T-helper 2 cell treated with Interferon-gamma antibody and Interleukin-4, amounts not matched to agents 100 ng/mL and 5 ng/mL, for 36 hours (primary cell): Measurements from ENCODE around the gene ZNF329. TPM values are rescaled to one million over a fixed set of nuclear protein-coding genes. Genes with fewer than 3 reads are reported as not detected.

Experiments used
- intact Hi-C: fragments of 100-400 bp; cut with micrococcal nuclease; formaldehyde crosslinking; loops from one replicate; pipeline ENCODE4 v1.15.1; 2023
- total RNA-seq: library from RNA; stranded (reverse); gene quantifications from 2 replicates; pipeline ENCODE4 v1.2.3, GENCODE V29; 2022

Gene ZNF329
- total RNA-seq, 1 donor from 2014 or later = 3.0 TPM

DNA sequence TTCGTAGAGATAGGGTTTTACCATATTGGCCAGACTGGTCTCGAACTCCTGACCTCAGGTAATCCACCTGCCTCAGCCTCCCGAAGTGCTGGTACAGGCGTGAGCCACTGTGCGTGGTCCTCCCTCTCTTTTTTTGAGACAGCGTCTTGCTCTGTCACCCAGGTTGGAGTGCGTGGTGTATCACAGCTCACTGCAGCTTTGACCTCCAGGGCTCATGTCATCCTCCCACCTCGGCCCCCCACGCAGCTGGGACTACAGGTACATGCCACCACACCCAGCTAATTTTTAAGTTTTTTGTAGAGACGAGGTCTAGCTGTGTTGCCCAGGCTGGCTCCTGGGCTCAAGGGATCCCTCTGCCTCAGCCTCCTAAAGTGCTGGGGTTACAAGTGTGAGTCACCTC, 70.8 kb downstream of the ZNF329 start:
- intact Hi-C loops = no loop called here

Other genes with a start within 250 kb of the ZNF329 start
- gene ZNF417, start 234.2 kb downstream of the ZNF329 start, total RNA-seq = 17.9 and 22.0 TPM in 2 replicates
- gene ZNF418, start 215.4 kb downstream of the ZNF329 start, total RNA-seq = 1.5 and 2.6 TPM in 2 replicates
- gene ZNF256, start 203.1 kb downstream of the ZNF329 start, total RNA-seq = 4.2 and 4.6 TPM in 2 replicates
- gene C19orf18, start 176.3 kb downstream of the ZNF329 start, total RNA-seq = 0.30 and 0.34 TPM in 2 replicates
- 10.0 and 11.5 TPM in 2 replicates for gene ZNF606, start 148.0 kb downstream of the ZNF329 start, total RNA-seq
- gene ZSCAN1, start 116.8 kb downstream of the ZNF329 start, total RNA-seq = not detected in 2 replicates
- gene ZNF135, start 91.5 kb downstream of the ZNF329 start, total RNA-seq = 0.09 TPM in 1 of 2 replicates, not detected in the other
- 2.7 and 3.5 TPM in 2 replicates for gene ZSCAN18, start 52.6 kb downstream of the ZNF329 start, total RNA-seq
- 19.0 and 20.3 TPM in 2 replicates for gene ZNF274, start 32.3 kb upstream of the ZNF329 start, total RNA-seq
- 38.7 and 39.8 TPM in 2 replicates for gene ZNF544, start 78.1 kb upstream of the ZNF329 start, total RNA-seq
- gene ZNF8, start 128.2 kb upstream of the ZNF329 start, total RNA-seq = 4.8 and 4.9 TPM in 2 replicates
- 60.7 and 68.2 TPM in 2 replicates for gene ERVK3-1, start 154.6 kb upstream of the ZNF329 start, total RNA-seq
- gene ZSCAN22, start 176.2 kb upstream of the ZNF329 start, total RNA-seq = 3.6 and 4.3 TPM in 2 replicates
- 10.3 and 11.0 TPM in 2 replicates for gene A1BG, start 202.7 kb upstream of the ZNF329 start, total RNA-seq
- 0.73 and 1.1 TPM in 2 replicates for gene ZNF497, start 212.0 kb upstream of the ZNF329 start, total RNA-seq
- gene ZNF837, start 230.2 kb upstream of the ZNF329 start, total RNA-seq = 1.4 and 1.7 TPM in 2 replicates
- 1,063 and 1,068 TPM in 2 replicates for gene RPS5, start 236.5 kb upstream of the ZNF329 start, total RNA-seq
- gene RNF225, start 244.9 kb upstream of the ZNF329 start, total RNA-seq = 0.27 and 0.61 TPM in 2 replicates